A549 treated with dexamethasone at 1 μM for 4 hours (cell line): ENCODE measurements around the gene CDR2. TPM values are rescaled to one million over a fixed set of nuclear protein-coding genes. Genes with fewer than 3 reads are reported as not detected.

Source experiments
- total RNA-seq: library from RNA; stranded (reverse); fragments of 200-300 nt; extraction: Qiagen RNA extraction; gene quantifications from 5 replicates; pipeline ENCODE4 v1.2.3, GENCODE V29; 2022

The CDR2 gene
- total RNA-seq, result 32.9 to 40.9 TPM (median 39.3 TPM) in 5 replicates

DNA sequence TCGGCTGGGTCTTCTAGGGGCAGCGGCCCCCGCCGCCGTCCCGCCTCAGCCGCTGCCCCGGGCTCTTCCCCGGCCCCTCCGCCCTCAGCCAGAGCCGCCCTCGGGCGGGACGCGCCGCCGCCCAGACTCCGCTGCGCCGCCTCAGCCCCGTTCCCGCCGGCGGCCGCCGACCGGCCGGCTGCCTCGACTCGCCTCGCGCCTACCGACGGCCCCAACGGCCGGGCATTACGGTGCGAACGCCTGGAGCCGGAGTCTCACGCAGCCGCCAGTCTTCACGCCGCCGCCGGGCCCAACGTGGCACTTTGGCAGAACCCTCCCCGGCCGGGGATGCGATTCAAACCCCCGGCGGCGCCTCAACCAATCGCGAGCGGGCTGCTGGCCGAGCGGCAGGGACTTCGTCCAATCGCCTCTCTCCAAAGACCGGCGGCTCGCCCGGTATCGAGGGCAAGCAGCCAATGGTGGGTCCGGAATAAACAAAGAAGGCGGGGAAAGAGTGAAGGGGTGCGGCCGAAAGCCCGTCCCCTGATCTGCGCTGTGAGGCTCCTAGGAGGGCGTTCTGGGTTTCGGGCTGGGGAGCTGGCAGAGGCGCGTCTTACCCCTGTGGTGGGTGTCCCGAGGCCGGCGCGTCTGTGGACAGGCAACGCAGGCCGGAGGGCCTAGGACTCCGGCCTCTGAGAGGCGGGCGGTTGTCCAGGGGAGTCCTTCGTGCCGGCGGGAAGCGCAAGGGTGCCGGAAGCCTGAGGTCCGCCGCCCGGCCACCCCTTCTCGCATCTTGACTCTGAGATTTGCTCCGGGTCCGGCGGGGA is at the start of gene CDR2:
CDR2 (minus strand) TSS at position 309 of the 806 bp plus-strand sequence. CDS start 310 bp downstream, outside the sequence.

DNA sequence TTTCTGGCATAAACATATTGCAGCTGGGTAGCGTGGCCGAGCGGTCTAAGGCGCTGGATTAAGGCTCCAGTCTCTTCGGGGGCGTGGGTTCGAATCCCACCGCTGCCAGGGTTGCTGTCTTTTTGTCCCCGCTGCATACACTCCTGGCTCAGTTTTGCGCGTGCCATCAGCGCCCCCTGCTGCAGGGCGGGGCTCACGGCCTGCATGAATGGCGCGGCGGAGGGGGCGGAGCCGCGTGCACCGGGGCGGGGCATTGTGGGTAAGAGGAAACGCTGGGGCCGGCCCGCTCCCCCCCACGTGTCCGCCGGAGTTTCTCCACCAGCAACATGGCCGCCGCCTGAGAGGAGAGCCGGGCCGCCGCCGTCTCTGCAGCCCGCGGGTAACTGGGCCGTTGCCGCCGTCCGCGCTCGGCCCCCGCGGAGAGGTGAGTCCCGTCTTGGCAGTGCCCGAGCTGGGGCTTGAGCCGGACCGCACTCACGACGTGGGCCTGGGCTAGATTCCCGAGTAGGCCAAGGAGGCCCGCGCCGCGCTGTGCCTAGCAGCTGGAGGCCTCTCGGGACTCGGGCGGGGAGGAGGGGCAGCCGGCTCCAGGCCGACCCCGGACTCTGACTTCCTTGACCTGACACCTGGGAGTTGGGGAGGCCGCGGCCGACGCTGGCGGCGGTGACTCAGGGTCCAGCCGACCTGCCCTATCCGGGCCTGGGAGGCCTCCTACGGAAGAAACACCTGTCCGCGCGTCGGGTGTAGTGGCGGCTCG is 77.1 kb downstream of the CDR2 start, which contains the start of gene POLR3E:
POLR3E (plus strand) TSS at position 296 of the 757 bp plus-strand sequence. CDS start 5,560 bp downstream, outside the sequence.

Other genes with a start within 250 kb of the CDR2 start
- not detected in 5 replicates for gene SDR42E2, start 212.1 kb downstream of the CDR2 start, total RNA-seq
- 11.9 to 22.7 TPM (median 21.9 TPM) in 5 replicates for gene EEF2K, start 168.3 kb downstream of the CDR2 start, total RNA-seq
- gene POLR3E, start 77.2 kb downstream of the CDR2 start, total RNA-seq, result 26.9 to 40.6 TPM (median 38.3 TPM) in 5 replicates
- gene NPIPB5, start 136.3 kb upstream of the CDR2 start, total RNA-seq, result 15.8 to 36.0 TPM (median 30.2 TPM) in 5 replicates